Liver (tissue), 9 donors: ENCODE measurements around the gene C9orf72. TPM values are rescaled to one million over a fixed set of nuclear protein-coding genes. Genes with fewer than 3 reads are reported as not detected.
A peak's percentile ranks its signal among the peaks of the same experiment; 100 is the strongest.

Experiments used
- DNase-seq: peaks from one replicate; pipeline ENCODE4 v3.0.0-alpha.2; 2017; ENCODE audit warnings: low spot score
- H3K27ac ChIP-seq, 2 donors: one replicate each; pipeline ENCODE4 v1.7.0; 2013; ENCODE audit warnings: inconsistent platforms in 2 of 2, low read length in 2 of 2, control low read depth in 1 of 2, low read depth in 1 of 2, mild to moderate bottlenecking in 1 of 2
- H3K27me3 ChIP-seq, 4 donors: one replicate each; pipeline versions ENCODE4 v1.6.1 to v1.7.0; 2013; ENCODE audit warnings: low read length in 3 of 4, inconsistent platforms in 1 of 4, mild to moderate bottlenecking in 1 of 4, moderate library complexity in 1 of 4; ENCODE audit not compliant: control insufficient read depth in 4 of 4, insufficient read depth in 4 of 4
- H3K36me3 ChIP-seq, 4 donors: one replicate each; pipeline versions ENCODE4 v1.6.1 to v1.7.0; 2013; ENCODE audit warnings: low read length in 3 of 4, mild to moderate bottlenecking in 3 of 4, low read depth in 1 of 4, moderate library complexity in 1 of 4; ENCODE audit not compliant: control insufficient read depth in 4 of 4, insufficient read depth in 3 of 4
- H3K4me1 ChIP-seq, 4 donors: one replicate each; pipeline versions ENCODE4 v1.6.1 to v1.7.0; 2013; ENCODE audit warnings: low read length in 3 of 4, mild to moderate bottlenecking in 3 of 4, moderate library complexity in 1 of 4; ENCODE audit not compliant: control insufficient read depth in 4 of 4, insufficient read depth in 4 of 4
- H3K4me3 ChIP-seq, 3 donors: one replicate each; pipeline versions ENCODE4 v1.6.1 to v1.7.0; 2013; ENCODE audit warnings: low read length in 3 of 3, control low read depth in 1 of 3, low read depth in 1 of 3, mild to moderate bottlenecking in 1 of 3
- H3K9ac ChIP-seq, 2 donors: one replicate each; pipeline ENCODE4 v1.7.0; 2013; ENCODE audit warnings: low read length in 2 of 2, mild to moderate bottlenecking in 2 of 2, moderate library complexity in 2 of 2, control low read depth in 1 of 2, low read depth in 1 of 2
- H3K9me3 ChIP-seq, 4 donors: one replicate each; pipeline versions ENCODE4 v1.6.1 to v1.7.0; 2013; ENCODE audit warnings: low read length in 3 of 4; ENCODE audit not compliant: control insufficient read depth in 4 of 4
- ATF3 ChIP-seq: IDR thresholded peaks from 2 replicates; pipeline ENCODE4 v1.6.1; 2016; ENCODE audit warnings: antibody characterized with exemption
- EGR1 ChIP-seq, 2 donors: IDR thresholded peaks; 2 replicates each; pipeline ENCODE4 v1.6.1; 2016 to 2018; ENCODE audit warnings: antibody characterized with exemption in 2 of 2, low read depth in 2 of 2
- FOXA1 ChIP-seq: IDR thresholded peaks from 2 replicates; pipeline ENCODE4 v1.6.1; 2016; ENCODE audit warnings: antibody characterized with exemption
- FOXA2 ChIP-seq: IDR thresholded peaks from 2 replicates; pipeline ENCODE4 v1.6.1; 2016; ENCODE audit warnings: antibody characterized with exemption
- GABPA ChIP-seq, 2 donors: IDR thresholded peaks in 1 of 2; conservative IDR thresholded peaks in 1 of 2; 2 replicates each; pipeline ENCODE4 v1.6.1; 2016; ENCODE audit warnings: antibody characterized with exemption in 2 of 2, mild to moderate bottlenecking in 1 of 2, moderate library complexity in 1 of 2
- HNF4A ChIP-seq, 2 donors: conservative IDR thresholded peaks; 2 replicates each; pipeline ENCODE4 v1.6.1; 2016; ENCODE audit warnings: antibody characterized with exemption in 2 of 2, mild to moderate bottlenecking in 2 of 2
- HNF4G ChIP-seq: IDR thresholded peaks from 2 replicates; pipeline ENCODE4 v1.6.1; 2016; ENCODE audit warnings: antibody characterized with exemption
- JUND ChIP-seq, 2 donors: IDR thresholded peaks; 2 replicates each; pipeline ENCODE4 v1.6.1; 2016; ENCODE audit warnings: antibody characterized with exemption in 2 of 2
- NR2F2 ChIP-seq: IDR thresholded peaks from 2 replicates; pipeline ENCODE4 v1.6.1; 2016; ENCODE audit warnings: antibody characterized with exemption
- RXRA ChIP-seq, 2 donors: IDR thresholded peaks; 2 replicates each; pipeline ENCODE4 v1.6.1; 2017 to 2018; ENCODE audit warnings: antibody characterized with exemption in 2 of 2, mild to moderate bottlenecking in 1 of 2
- SP1 ChIP-seq: IDR thresholded peaks from 2 replicates; pipeline ENCODE4 v1.6.1; 2018; ENCODE audit warnings: antibody characterized with exemption, mild to moderate bottlenecking
- TAF1 ChIP-seq: conservative IDR thresholded peaks from 2 replicates; pipeline ENCODE4 v1.6.1; 2016; ENCODE audit warnings: antibody characterized with exemption, mild to moderate bottlenecking
- YY1 ChIP-seq: IDR thresholded peaks from 2 replicates; pipeline ENCODE4 v1.6.1; 2016; ENCODE audit warnings: antibody characterized with exemption, mild to moderate bottlenecking
- WGBS: extraction: QIAGEN DNeasy Blood & Tissue Kit; methylation state at CpG from one replicate; pipeline ENCODE4 v1.1.7; 2013; 5-methylcytosine and 5-hydroxymethylcytosine counted together
- polyA plus RNA-seq, 2 donors: library from polyadenylated mRNA; stranded (reverse) in 1 of 2; unstranded in 1 of 2; fragments of 200-250 nt in 1 of 2; fragments of >200 nt in 1 of 2; fragmentation: Nextera tagmentation in 1 of 2; extraction: Ambion mirVana in 1 of 2; gene quantifications; one replicate each; pipeline versions ENCODE4 v1.2.1 to v1.2.3, GENCODE V29; 2013 to 2015
- total RNA-seq, 2 donors: library from RNA; depleted of rRNA; stranded (reverse); fragments of >200 nt; gene quantifications; one replicate each; pipeline ENCODE4 v1.2.3, GENCODE V29; 2014
- TF ChIP-seq, protein P1 (sequence below): IDR thresholded peaks from 2 replicates; pipeline ENCODE4 v1.6.1; 2016; ENCODE audit warnings: antibody characterized with exemption, mild to moderate bottlenecking
- TF ChIP-seq, protein P2 (sequence below): IDR thresholded peaks from 2 replicates; pipeline ENCODE4 v1.6.1; 2016; ENCODE audit warnings: antibody characterized with exemption
- TF ChIP-seq, protein P3 (sequence below): fragments of 150-350 bp; IDR thresholded peaks from 2 replicates; pipeline ENCODE4 v1.5.1; 2017; ENCODE audit warnings: improper control_type of control experiment, low read depth, low read length; ENCODE audit not compliant: missing input control
- TF ChIP-seq, protein P4 (sequence below): IDR thresholded peaks from 2 replicates; pipeline ENCODE4 v1.6.1; 2016; ENCODE audit warnings: antibody characterized with exemption
- donor health status: healthy.
- donor health status: healthy.
- donor health status: healthy.
- donor health status: healthy.
- donor health status: healthy.

The C9orf72 gene
- total and polyA plus RNA-seq, 4 donors = 2.8 to 14.1 (median 8.6) TPM

DNA sequence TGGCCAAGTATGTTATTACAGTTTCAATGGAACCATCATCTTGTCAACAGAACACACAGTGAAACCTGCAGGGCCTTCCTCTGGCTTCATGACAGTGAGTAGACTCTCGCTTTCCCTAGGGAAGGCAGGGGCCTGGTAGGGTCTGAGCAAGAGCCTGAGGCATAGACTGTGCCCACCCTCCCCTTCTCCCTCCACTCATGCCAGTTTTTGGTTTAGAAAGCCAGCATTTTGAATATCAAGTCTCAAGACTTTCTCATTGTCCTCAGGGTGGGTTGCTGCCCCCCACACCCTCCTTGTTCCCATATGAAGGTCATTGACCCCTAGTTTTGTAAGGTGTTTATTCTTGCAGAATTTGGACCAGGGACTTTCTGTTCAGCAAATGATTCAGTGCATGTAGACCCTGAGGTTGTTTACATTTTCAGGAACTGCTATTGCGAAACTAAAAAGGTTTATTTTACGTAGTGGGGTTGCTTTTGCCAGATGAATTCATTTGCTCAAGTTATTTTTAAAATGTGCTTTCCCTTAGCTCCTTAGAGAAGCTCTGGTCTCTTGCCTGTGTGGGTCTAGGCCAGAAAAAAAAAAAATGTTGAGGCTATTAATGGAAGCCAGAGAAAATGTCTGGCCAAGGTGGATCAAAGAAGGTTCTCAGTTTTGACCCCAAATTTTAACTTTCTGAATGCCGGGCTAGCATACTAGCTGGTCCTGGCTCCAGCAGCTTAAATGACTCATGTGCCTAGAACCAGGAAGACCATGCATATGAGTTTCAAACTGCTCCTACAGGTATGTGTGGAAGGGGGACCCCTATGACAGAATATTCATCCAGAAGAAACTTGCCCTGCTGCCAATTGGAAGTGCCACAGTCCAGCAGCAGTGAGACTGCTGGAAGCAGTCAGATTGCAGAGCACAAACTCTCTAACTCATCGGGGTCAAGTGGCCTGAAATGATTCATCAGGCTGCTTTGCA lies 33.5 kb downstream of the C9orf72 start (continued):
- TF ChIP-seq, protein P1, sequence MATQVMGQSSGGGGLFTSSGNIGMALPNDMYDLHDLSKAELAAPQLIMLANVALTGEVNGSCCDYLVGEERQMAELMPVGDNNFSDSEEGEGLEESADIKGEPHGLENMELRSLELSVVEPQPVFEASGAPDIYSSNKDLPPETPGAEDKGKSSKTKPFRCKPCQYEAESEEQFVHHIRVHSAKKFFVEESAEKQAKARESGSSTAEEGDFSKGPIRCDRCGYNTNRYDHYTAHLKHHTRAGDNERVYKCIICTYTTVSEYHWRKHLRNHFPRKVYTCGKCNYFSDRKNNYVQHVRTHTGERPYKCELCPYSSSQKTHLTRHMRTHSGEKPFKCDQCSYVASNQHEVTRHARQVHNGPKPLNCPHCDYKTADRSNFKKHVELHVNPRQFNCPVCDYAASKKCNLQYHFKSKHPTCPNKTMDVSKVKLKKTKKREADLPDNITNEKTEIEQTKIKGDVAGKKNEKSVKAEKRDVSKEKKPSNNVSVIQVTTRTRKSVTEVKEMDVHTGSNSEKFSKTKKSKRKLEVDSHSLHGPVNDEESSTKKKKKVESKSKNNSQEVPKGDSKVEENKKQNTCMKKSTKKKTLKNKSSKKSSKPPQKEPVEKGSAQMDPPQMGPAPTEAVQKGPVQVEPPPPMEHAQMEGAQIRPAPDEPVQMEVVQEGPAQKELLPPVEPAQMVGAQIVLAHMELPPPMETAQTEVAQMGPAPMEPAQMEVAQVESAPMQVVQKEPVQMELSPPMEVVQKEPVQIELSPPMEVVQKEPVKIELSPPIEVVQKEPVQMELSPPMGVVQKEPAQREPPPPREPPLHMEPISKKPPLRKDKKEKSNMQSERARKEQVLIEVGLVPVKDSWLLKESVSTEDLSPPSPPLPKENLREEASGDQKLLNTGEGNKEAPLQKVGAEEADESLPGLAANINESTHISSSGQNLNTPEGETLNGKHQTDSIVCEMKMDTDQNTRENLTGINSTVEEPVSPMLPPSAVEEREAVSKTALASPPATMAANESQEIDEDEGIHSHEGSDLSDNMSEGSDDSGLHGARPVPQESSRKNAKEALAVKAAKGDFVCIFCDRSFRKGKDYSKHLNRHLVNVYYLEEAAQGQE = peak; percentile 16
- no peak for TF ChIP-seq EGR1 (IDR thresholded peaks at IDR 0.05; ENCODE audit: low read depth in 2 of 2)
- TF ChIP-seq SP1 = peak; percentile 67
- peak; percentile 55 for TF ChIP-seq HNF4G

DNA sequence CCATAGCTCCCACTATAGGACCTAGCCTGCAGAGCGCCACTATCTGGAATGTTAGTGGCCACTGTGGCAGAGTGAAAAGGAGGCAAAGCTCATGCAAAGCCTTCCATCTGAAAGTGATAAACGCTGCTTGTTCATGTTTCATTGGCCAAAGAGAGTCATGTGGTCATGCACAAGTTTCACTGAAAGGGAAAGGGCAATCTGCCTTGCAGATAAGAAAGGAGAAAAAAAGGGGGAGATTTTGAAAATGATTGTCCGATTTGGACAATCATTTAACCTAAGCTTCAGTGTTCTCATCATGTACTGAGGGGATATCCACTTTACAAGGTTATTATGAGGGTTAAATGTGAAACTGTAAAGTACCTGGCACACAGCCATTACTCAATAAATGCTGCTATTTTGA lies 34.6 kb downstream of the C9orf72 start:
- Histone ChIP-seq H3K4me1 (peaks cover 7 to 36% (median 22%) of the 10 kb centered on the region in 4 donors), H3K9me3 (no peaks in the 10 kb centered on the region), H3K27me3 (no peaks in the 10 kb centered on the region), H3K4me3 (no peak overlapping the region), H3K27ac (peak overlapping the region in 1 of 2 donors; percentile 94), H3K9ac (no peak overlapping the region), H3K36me3 (peaks cover 0 to 2% (median 0%) of the 10 kb centered on the region in 4 donors)
- TF ChIP-seq FOXA1 (no peak), NR2F2 (no peak), EGR1 (IDR thresholded peaks at IDR 0.05; ENCODE audit: low read depth in 2 of 2) (no peak), SP1 (no peak), GABPA (IDR thresholded peaks at IDR 0.05 in 1 of 2, conservative IDR thresholded peaks at IDR 0.05 in 1 of 2) (no peak), ATF3 (no peak), RXRA (IDR thresholded peaks at IDR 0.05) (no peak)
- 59% methylated on average over 3 of the region's 3 CpGs for WGBS
- no peak for DNase-seq

- no peaks in the 10 kb centered on the region for H3K9me3 ChIP-seq
- H3K9ac ChIP-seq = no peak overlapping the region
- no peak overlapping the region for H3K4me3 ChIP-seq
- H3K4me1 ChIP-seq = peaks cover 7 to 36% (median 22%) of the 10 kb centered on the region in 4 donors
- no peak for DNase-seq
- WGBS = 79% methylated on average over 1 of the region's 1 CpG
- peaks cover 0 to 2% (median 0%) of the 10 kb centered on the region in 4 donors for H3K36me3 ChIP-seq
- H3K27ac ChIP-seq = no peak overlapping the region
- H3K27me3 ChIP-seq = no peaks in the 10 kb centered on the region
- TF ChIP-seq FOXA2 = no peak
- TF ChIP-seq YY1 = no peak
- TF ChIP-seq, protein P2, sequence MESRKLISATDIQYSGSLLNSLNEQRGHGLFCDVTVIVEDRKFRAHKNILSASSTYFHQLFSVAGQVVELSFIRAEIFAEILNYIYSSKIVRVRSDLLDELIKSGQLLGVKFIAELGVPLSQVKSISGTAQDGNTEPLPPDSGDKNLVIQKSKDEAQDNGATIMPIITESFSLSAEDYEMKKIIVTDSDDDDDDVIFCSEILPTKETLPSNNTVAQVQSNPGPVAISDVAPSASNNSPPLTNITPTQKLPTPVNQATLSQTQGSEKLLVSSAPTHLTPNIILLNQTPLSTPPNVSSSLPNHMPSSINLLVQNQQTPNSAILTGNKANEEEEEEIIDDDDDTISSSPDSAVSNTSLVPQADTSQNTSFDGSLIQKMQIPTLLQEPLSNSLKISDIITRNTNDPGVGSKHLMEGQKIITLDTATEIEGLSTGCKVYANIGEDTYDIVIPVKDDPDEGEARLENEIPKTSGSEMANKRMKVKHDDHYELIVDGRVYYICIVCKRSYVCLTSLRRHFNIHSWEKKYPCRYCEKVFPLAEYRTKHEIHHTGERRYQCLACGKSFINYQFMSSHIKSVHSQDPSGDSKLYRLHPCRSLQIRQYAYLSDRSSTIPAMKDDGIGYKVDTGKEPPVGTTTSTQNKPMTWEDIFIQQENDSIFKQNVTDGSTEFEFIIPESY = no peak
- TF ChIP-seq, protein P1 = no peak
- TF ChIP-seq SP1 = no peak
- TF ChIP-seq FOXA1 = no peak
- TF ChIP-seq, protein P3, sequence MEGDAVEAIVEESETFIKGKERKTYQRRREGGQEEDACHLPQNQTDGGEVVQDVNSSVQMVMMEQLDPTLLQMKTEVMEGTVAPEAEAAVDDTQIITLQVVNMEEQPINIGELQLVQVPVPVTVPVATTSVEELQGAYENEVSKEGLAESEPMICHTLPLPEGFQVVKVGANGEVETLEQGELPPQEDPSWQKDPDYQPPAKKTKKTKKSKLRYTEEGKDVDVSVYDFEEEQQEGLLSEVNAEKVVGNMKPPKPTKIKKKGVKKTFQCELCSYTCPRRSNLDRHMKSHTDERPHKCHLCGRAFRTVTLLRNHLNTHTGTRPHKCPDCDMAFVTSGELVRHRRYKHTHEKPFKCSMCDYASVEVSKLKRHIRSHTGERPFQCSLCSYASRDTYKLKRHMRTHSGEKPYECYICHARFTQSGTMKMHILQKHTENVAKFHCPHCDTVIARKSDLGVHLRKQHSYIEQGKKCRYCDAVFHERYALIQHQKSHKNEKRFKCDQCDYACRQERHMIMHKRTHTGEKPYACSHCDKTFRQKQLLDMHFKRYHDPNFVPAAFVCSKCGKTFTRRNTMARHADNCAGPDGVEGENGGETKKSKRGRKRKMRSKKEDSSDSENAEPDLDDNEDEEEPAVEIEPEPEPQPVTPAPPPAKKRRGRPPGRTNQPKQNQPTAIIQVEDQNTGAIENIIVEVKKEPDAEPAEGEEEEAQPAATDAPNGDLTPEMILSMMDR = no peak
- TF ChIP-seq, protein P4, sequence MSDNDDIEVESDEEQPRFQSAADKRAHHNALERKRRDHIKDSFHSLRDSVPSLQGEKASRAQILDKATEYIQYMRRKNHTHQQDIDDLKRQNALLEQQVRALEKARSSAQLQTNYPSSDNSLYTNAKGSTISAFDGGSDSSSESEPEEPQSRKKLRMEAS = no peak
- TF ChIP-seq TAF1 = no peak
- TF ChIP-seq GABPA (IDR thresholded peaks at IDR 0.05 in 1 of 2, conservative IDR thresholded peaks at IDR 0.05 in 1 of 2) = no peak
- TF ChIP-seq RXRA (IDR thresholded peaks at IDR 0.05) = no peak
- no peak for TF ChIP-seq EGR1 (IDR thresholded peaks at IDR 0.05; ENCODE audit: low read depth in 2 of 2)
- TF ChIP-seq JUND (IDR thresholded peaks at IDR 0.05) = no peak
- TF ChIP-seq NR2F2 = no peak
- TF ChIP-seq HNF4A (conservative IDR thresholded peaks at IDR 0.05) = no peak
These were observed 35.5 kb downstream of the C9orf72 start for GRCh38 chr9:27537756-27538155.
